ENCODE data around the gene MESD.

GRCh38 chr15:80967451-80967850, 22.2 kb downstream of the MESD start:
- TF ChIP-seq CTCF (conservative IDR thresholded peaks at IDR 0.05) (no peak), EZH2 (IDR thresholded peaks at IDR 0.05; ENCODE audit: low read depth) (no peak)

Data from PC-9 (cell line).